ENCODE results near the gene HOXD3. TPM values are rescaled to one million over a fixed set of nuclear protein-coding genes. Genes with fewer than 3 reads are reported as not detected.

HOXD3 gene
- total RNA-seq, 1 experiment from 2014 or later: not detected

DNA sequence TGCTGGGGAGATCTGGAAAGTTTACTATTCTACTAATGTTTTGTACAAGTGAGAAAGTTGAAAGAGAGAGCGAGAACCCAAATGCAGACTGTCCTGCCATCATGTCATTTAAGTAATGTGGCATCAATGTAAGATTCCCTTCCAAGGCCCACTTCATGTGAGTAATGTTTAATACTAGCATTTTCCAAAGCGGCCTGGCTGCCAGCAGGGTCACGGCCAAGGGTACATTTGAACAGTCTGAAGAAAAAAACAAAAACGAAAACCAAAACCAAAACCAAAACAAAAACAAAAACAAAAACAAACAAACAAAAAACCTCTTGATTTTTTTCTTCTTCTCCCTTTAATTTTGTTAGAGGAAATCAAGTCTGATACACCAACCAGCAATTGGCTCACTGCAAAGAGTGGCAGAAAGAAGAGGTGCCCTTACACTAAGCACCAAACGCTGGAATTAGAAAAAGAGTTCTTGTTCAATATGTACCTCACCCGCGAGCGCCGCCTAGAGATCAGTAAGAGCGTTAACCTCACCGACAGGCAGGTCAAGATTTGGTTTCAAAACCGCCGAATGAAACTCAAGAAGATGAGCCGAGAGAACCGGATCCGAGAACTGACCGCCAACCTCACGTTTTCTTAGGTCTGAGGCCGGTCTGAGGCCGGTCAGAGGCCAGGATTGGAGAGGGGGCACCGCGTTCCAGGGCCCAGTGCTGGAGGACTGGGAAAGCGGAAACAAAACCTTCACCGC is 38.3 kb upstream of the HOXD3 start:
- no peak overlapping the region for H2AK5ac ChIP-seq (ENCODE audit: insufficient read length, low read length)
- H3K4me1 ChIP-seq (ENCODE audit: insufficient read depth, low read length): no peaks in the 10 kb centered on the region
- WGBS (ENCODE audit: extremely low coverage, insufficient read length, low lambda C conversion rate): no CpG with 5 or more reads among the region's 24 CpGs
- no peak overlapping the region for H2BK12ac ChIP-seq (ENCODE audit: insufficient read length, low read depth, low read length)
- no peak overlapping the region for H3K4me2 ChIP-seq (ENCODE audit: insufficient read depth, insufficient read length, low read length)
- no peak overlapping the region for H3K4ac ChIP-seq (ENCODE audit: low read depth, low read length)
- H3K23ac ChIP-seq (ENCODE audit: insufficient read length, low read depth, low read length): no peak overlapping the region
- H3K27ac Mint-ChIP-seq: no peak overlapping the region
- H2BK15ac ChIP-seq (ENCODE audit: low read depth, low read length): no peak overlapping the region
- no peak overlapping the region for H3K56ac ChIP-seq (ENCODE audit: insufficient read length, low read depth, low read length)
- H4K20me1 ChIP-seq (ENCODE audit: control insufficient read depth, insufficient read depth, insufficient read length): peaks cover 4% of the 10 kb centered on the region
- H4K91ac ChIP-seq (ENCODE audit: insufficient read length, low read depth, low read length): no peak overlapping the region
- no peak overlapping the region for H3K14ac ChIP-seq (ENCODE audit: insufficient read depth, low read length)
- no peak overlapping the region for H3T11ph ChIP-seq (ENCODE audit: low read length)
- H3K4me1 Mint-ChIP-seq: peaks cover 0 to 15% of the 10 kb centered on the region in 2 experiments; a peak in 2 of 4 replicates
- peak; percentile 71 for DNase-seq
- peaks cover 98% of the 10 kb centered on the region for H3K27me3 ChIP-seq (ENCODE audit: insufficient read depth, low read length)
- H2AFZ ChIP-seq (ENCODE audit: low read length): no peak overlapping the region
- no peak overlapping the region for H3K27ac ChIP-seq (ENCODE audit: insufficient read length, low read depth, low read length)
- H3K18ac ChIP-seq (ENCODE audit: insufficient read length, low read depth, low read length): no peak overlapping the region
- H3K36me3 Mint-ChIP-seq (ENCODE audit: insufficient read depth in 1 of 3, low read depth in 3 of 3): peaks cover 0 to 3% (median 0%) of the 10 kb centered on the region in 3 experiments; a peak in 3 of 7 replicates
- peaks cover 10 to 20% of the 10 kb centered on the region in 2 experiments for H3K9me3 Mint-ChIP-seq
- H2BK20ac ChIP-seq (ENCODE audit: low read depth, low read length, poor library complexity, severe bottlenecking): no peak overlapping the region
- TF ChIP-seq, protein P1, sequence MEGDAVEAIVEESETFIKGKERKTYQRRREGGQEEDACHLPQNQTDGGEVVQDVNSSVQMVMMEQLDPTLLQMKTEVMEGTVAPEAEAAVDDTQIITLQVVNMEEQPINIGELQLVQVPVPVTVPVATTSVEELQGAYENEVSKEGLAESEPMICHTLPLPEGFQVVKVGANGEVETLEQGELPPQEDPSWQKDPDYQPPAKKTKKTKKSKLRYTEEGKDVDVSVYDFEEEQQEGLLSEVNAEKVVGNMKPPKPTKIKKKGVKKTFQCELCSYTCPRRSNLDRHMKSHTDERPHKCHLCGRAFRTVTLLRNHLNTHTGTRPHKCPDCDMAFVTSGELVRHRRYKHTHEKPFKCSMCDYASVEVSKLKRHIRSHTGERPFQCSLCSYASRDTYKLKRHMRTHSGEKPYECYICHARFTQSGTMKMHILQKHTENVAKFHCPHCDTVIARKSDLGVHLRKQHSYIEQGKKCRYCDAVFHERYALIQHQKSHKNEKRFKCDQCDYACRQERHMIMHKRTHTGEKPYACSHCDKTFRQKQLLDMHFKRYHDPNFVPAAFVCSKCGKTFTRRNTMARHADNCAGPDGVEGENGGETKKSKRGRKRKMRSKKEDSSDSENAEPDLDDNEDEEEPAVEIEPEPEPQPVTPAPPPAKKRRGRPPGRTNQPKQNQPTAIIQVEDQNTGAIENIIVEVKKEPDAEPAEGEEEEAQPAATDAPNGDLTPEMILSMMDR (conservative IDR thresholded peaks at IDR 0.05): peak; percentile 76
- H3K23me2 ChIP-seq (ENCODE audit: insufficient read length, low read depth, low read length, poor library complexity, severe bottlenecking): peaks cover 2% of the 10 kb centered on the region
- H3K27me3 Mint-ChIP-seq (ENCODE audit: low read depth): peaks cover 99% of the 10 kb centered on the region
- H3K4me3 Mint-ChIP-seq: no peak overlapping the region; a peak in 1 of 5 replicates
- no peaks in the 10 kb centered on the region for H3K9me3 ChIP-seq (ENCODE audit: control insufficient read depth, low read depth, low read length)
- H4K8ac ChIP-seq (replicated peaks; ENCODE audit: insufficient read length, low read depth, low read length): no peak overlapping the region
- no peak overlapping the region for H4K5ac ChIP-seq (ENCODE audit: insufficient read length, low read depth, low read length)
- H3K9ac ChIP-seq (ENCODE audit: extremely low read depth, insufficient read length, low read length): no peak overlapping the region
- H3K79me1 ChIP-seq (ENCODE audit: insufficient read depth, low read depth, low read length, poor library complexity, severe bottlenecking): no peaks in the 10 kb centered on the region
- H3K79me2 ChIP-seq (ENCODE audit: insufficient read depth, low read length): no peaks in the 10 kb centered on the region
- no peak overlapping the region for H2BK5ac ChIP-seq (ENCODE audit: insufficient read length, low read length)
- H2BK120ac ChIP-seq (ENCODE audit: low read depth, low read length, poor library complexity, severe bottlenecking): no peak overlapping the region

Measured in H9 (cell line).